Activated CD4-positive, alpha-beta T cell treated with anti-CD3 and anti-CD28 coated beads for 24 hours (primary cell): ENCODE measurements around the gene TMEM181.
"Not testable (repeated sequence)": the region's sequence is repeated elsewhere in the genome, so short reads cannot be mapped to it uniquely, and the experiment has no call there.

Source experiments
- DNase-seq, 2 donors: peaks; one replicate each; pipeline ENCODE4 v3.0.0-alpha.2; 2020; ENCODE audit warnings: low read depth in 2 of 2

The TMEM181 gene

GRCh38 chr6:158621694-158622544 lies 62.0 kb downstream of the TMEM181 start:
- DNase-seq, result no peak

DNA sequence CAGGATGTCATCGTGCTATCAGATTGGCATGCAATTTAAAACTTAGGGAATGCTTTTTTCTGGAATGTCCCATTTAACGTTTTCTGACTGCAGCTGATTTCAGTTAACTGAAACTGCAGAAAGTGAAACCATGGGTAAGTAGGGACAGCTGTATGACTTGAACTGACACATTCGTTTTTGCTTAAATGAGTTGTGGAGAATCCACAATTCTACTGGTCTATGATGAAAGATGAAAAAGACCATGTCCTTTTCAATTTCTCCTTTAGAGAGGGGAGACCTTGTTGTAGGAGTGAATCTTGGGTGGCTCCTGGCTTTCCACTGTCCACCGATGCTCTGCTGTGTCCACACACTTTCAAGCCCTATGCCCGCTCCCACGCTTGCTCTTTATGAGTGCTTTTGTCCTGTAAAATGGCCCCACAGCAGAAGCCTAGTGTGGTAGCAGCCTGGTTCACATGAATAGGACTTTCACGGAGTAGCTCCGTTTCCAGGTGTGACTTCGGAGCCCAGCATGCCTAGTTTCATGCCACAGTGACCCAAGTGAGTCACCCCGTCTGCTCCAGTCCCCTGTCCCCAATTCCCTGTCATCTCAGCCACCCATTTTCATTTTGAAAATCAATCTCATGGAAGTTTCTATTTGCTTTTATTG lies 62.8 kb downstream of the TMEM181 start:
- no peak for DNase-seq

- no peak for DNase-seq
Observed at GRCh38 chr6:158624684-158625682, 65.1 kb downstream of the TMEM181 start.

DNA sequence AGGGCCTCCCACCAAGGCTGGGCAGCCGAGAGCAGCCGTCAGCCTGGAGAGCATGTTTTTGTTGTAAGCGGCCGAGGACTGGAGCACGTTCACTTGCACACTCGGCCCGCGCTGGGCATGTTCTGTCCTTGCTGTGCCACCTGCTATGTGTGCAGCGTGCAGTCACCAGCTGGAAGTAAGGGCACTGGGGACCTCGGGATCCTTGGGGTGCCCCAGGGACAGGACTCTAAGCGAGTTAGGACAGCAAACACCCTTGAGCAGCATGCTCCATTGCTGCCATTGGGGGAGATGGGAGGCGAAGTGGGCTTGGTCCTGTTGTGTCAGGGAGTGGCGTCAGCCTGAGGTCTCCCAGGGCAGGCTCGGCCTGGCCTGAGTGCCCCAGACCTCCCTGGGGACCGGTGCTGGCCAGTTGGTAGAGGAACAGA lies 66.0 kb downstream of the TMEM181 start:
- DNase-seq, result no peak

DNA sequence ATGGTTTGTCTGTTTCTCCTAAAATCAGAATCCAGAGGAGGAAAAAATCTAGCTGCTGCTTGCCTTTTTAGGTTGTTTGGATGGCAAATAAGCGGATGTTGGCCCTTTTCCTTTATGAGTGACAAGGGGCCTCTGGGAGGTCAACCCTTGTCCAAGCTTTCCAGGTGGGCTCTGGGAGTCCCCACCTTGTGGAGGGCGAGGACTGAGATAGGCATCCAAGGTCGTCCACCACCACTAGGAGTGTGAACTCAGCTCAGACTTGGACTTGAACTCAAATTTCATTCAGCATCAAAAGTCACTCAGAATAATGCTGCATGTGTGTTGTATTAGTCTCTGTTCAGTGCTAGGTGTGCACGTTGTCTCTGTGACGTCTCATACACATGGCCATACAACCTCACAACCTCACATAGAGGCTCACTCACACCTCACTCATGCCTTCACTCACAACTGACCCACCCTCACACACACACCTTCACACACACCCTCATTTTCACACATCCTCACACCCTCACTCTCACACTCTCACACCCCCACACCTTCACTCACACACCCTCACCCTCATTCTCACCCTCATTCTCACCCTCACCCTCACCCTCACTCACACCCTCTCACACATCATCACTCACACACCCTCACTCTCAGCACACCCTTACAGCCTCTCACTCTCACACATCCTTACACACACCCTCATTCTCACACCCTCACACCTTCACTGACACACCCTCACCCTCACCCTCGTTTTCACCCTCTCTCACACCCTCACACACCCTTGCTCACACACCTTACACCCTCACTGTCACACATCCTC lies 66.7 kb downstream of the TMEM181 start:
- DNase-seq, result no peak

DNA sequence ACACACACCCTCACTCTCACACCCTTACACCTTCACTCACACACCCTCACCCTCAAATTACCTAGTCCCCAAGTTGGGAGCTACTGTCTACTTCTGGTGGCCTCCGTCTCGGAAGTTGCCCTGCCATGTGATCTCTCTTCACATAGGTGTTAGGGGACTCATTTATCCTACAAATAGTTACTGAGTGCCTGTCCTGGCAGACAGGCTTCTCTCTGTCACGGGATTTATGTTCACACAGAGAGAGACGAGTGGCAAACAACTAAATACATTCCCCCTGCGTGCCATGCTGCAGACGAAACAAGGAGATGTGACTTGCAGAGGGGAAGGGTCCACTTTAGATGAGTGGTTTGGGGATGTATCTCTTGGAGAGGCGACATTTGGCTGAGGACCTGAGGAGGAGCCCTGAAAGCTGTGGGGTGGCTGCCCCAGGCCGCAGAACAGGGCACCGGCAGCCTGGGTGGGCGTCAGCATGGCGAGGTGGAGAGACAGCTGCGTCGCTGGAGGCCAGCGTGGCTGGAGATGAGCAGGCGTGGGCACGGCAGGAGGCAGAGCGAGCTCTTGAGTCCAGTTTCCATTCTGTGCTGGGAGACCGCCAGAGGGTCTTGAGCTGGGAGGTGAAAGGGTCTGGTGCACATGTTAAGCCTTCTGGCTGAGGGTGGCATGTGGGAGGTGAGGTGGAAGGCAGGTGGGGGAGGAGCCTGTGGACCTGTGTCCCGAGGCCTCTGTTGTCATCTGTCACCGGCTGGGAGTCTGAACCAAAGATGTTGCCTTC lies 67.5 kb downstream of the TMEM181 start:
- no peak for DNase-seq

- no peak for DNase-seq
Observed at GRCh38 chr6:158627940-158628211, 68.0 kb downstream of the TMEM181 start.

DNA sequence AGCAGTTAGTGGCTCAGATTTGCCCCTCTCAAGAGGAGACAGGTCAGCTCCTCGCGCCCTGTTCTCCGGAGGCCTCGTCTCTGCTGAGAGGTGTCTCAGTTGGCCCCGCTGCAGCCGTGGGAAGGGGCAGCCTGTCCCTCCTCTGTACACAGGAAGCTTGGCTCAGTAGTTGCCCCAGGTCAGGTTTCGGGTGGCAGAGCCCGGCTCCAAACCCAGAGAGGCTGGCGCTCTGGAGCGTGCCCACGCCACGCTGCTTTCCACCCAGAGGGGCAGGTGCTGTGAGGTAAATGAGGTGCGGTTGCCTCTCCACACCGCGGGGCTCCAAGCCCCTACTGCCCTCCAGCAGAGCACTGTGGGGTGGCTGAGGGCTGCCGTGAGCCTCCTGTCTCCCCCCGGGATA lies 68.7 kb downstream of the TMEM181 start:
- no peak for DNase-seq

GRCh38 chr6:158629367-158630221 lies 69.7 kb downstream of the TMEM181 start:
- no peak for DNase-seq

GRCh38 chr6:158630938-158631616 lies 71.2 kb downstream of the TMEM181 start:
- no peak for DNase-seq

DNA sequence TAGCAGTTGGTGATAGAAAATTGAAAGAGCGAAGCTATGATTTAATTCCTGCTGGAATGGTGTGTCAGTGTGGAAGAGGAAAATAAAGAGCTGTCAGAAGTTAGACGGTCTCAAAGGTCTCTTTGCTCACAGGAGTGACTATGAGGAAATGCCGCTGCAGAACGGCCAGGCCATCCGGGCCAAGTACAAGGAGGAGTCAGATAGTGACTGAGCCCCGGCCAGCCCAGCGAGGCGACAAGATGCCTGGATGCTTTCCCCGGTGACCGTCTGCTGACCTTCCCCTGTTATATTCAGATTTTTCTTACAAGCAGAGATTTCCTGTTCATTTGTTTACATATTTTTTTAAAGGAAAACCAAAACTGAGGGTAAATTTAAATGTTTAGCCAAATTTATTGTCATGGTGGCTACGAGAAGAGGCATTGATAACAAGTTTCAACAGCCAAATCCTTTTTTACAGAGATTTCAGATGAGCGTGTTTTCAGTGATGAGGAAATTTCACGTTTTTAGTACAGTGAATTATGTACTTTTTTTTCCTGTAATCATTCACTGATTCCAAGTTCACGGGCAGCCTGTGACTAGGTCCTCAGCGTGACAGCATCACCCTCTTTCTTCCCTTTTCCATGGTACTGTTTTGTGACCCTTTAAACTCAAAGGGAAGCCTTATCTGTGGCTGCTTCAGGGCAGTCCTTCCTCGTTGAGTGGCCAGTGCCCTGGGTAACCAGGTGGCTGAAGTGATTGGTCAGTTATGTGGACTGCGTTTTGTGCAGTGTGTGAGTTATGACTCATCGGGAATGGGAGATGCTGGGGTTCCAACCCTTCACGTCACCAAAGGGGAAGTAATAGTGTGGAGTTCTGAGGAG lies 72.0 kb downstream of the TMEM181 start:
- DNase-seq, result no peak

DNA sequence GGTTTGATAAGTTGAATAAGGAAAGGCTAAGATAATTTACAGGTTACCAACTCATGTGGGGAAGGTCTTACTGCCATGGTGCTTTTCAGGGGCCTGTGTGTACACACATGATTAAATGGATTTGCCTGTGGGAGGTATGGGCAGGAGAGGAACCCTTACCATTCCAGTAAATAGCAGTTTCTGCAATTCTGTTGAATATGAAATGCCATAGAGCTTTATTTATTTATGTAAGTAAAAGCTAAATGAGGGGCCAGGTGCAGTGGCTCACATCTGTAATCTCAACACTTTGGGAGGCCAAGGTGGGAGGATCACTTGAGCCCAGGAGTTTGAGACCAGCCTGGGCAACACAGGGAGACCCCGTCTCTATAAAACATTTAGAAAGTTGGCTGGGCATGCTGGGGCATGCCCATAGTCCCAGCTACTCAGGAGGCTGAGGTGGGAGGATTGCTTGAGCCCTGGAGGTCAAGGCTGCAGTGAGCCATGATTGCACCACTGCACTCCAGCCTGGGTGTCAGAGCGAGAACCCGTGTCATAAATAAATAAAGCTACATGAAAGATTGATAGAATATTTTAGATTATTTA lies 72.7 kb downstream of the TMEM181 start:
- DNase-seq, result not testable (repeated sequence)

DNA sequence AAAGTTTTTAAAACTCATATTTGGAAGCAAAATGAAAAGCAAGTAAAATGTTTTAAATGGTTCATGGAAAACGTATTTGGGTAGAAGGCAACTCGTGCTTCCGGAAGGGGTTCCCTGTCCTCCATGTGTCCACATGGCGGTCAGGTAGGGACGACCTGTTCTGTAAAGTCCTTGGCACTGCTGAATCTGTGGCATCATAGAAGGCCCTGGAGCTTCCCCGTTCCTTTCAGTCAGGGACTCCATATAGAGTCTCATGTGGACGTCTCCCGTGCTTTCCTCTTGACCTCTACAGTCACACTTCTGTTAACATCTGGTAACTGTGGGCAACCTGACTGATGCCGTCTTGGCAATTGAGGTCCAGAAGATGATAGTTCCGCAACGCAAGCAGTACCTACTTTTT lies 73.2 kb downstream of the TMEM181 start:
- no peak for DNase-seq

GRCh38 chr6:158634695-158635426 lies 75.0 kb downstream of the TMEM181 start:
- no peak for DNase-seq

DNA sequence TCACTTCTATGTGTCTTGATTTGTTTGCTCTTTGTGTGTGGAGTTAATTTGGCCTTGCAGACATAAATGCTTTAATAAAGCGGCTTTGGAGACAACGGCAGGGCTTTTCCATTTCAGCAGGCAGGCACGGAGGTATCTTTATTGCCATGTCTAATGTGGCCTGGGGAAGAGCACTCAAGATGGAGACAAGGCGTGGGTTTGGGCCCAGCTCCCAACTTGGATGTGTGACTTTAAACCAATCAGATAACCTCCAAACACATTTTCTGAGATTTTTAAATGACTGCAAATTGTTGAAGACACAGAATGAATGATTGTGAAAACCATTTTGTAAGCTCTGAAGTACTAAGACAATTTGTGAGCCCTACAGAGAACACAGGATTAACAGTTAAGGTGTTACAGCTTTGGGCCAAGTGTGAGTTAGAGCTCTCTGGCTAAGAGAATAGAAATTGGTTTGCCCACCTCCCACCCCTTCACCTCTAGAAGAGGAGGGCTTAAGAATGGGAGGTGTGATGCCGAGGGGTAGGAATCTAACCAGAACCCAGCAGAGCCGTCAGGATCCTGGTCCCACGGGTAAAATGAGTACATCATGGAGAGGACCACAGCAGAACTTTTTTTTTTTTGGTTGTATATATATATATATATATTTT lies 75.7 kb downstream of the TMEM181 start:
- DNase-seq, result no peak

DNA sequence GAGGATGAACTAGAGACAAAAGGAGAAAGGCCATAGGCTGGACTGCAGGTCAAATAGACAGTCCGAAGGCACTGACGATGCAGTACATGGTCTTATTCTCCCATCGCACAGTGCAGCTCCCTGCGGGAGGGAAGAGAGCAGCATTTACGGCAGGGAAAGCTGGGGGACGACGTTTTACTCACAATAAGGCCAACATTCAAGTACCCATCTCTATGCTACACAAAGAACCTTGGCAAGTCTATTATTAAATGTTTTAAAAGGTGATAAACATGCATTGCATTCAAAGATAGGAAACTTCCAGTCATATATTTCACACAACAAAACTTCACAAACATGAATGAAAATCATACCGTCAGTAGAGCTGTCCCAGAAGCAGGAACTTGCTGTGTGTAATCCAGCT lies 76.9 kb downstream of the TMEM181 start:
- DNase-seq, result no peak
